ENCODE measurements around the gene EOMES.

Gene EOMES

GRCh38 chr3:27719314-27720003, 2.7 kb downstream of the EOMES start:
- DNase-seq: no peak

- no peak for DNase-seq
Measured at GRCh38 chr3:27718459-27718858, 3.7 kb downstream of the EOMES start.

GRCh38 chr3:27717200-27717852, 4.8 kb downstream of the EOMES start:
- no peak for DNase-seq

- DNase-seq: no peak
Measured at GRCh38 chr3:27716309-27716708, 5.8 kb downstream of the EOMES start.

GRCh38 chr3:27715863-27716262, 6.3 kb downstream of the EOMES start:
- DNase-seq: no peak

GRCh38 chr3:27715454-27715806, 6.7 kb downstream of the EOMES start:
- no peak for DNase-seq

GRCh38 chr3:27714692-27715453, 7.2 kb downstream of the EOMES start:
- no peak for DNase-seq

GRCh38 chr3:27714146-27714526, 8.0 kb downstream of the EOMES start:
- DNase-seq: no peak

- no peak for DNase-seq
Measured at GRCh38 chr3:27713435-27714145, 8.5 kb downstream of the EOMES start.

- DNase-seq: no peak
Measured at GRCh38 chr3:27713078-27713423, 9.1 kb downstream of the EOMES start.

GRCh38 chr3:27712136-27713077, 9.7 kb downstream of the EOMES start:
- peak; percentile 25 for DNase-seq

- DNase-seq: no peak
Measured at GRCh38 chr3:27708250-27708649, 13.9 kb downstream of the EOMES start.

GRCh38 chr3:27699067-27699466, 23.1 kb downstream of the EOMES start:
- DNase-seq: no peak

GRCh38 chr3:27696906-27697305, 25.2 kb downstream of the EOMES start:
- no peak for DNase-seq

- DNase-seq: no peak
Measured at GRCh38 chr3:27695636-27696035, 26.5 kb downstream of the EOMES start.

GRCh38 chr3:27688053-27688452, 34.1 kb downstream of the EOMES start:
- DNase-seq: no peak

GRCh38 chr3:27686642-27687041, 35.5 kb downstream of the EOMES start:
- DNase-seq: no peak

- no peak for DNase-seq
Measured at GRCh38 chr3:27685474-27685873, 36.6 kb downstream of the EOMES start.

- DNase-seq: no peak
Measured at GRCh38 chr3:27684302-27684701, 37.8 kb downstream of the EOMES start.

- no peak for DNase-seq
Measured at GRCh38 chr3:27681249-27681748, 40.8 kb downstream of the EOMES start.

GRCh38 chr3:27680517-27681246, 41.4 kb downstream of the EOMES start:
- no peak for DNase-seq

GRCh38 chr3:27679691-27680090, 42.4 kb downstream of the EOMES start:
- DNase-seq: no peak
